Breast epithelium (tissue), 4 donors: ENCODE data around the gene TMEM236. TPM values are rescaled to one million over a fixed set of nuclear protein-coding genes. Genes with fewer than 3 reads are reported as not detected.

ENCODE experiments used
- DNase-seq, 2 donors: peaks; one replicate each; pipeline ENCODE4 v3.0.0-alpha.2; 2019; ENCODE audit warnings: low spot score in 2 of 2
- H3K27ac ChIP-seq, 2 donors: fragments of 200-600 bp; sonication (generic) in 1 of 2; one replicate each; pipeline ENCODE4 v1.5.1; 2016 to 2019; ENCODE audit warnings: mild to moderate bottlenecking in 1 of 2
- H3K27me3 ChIP-seq, 2 donors: fragments of 200-600 bp; sonication (generic) in 1 of 2; one replicate each; pipeline versions ENCODE4 v1.5.1 to v1.6.0; 2017 to 2019; ENCODE audit warnings: control low read depth in 1 of 2, mild to moderate bottlenecking in 1 of 2
- H3K36me3 ChIP-seq: fragments of 200-600 bp; one replicate; pipeline ENCODE4 v1.5.1; 2019
- H3K4me1 ChIP-seq, 2 donors: fragments of 200-600 bp; sonication (generic); one replicate each; pipeline ENCODE4 v1.5.1; 2016 to 2019; ENCODE audit warnings: control low read depth in 1 of 2
- H3K4me3 ChIP-seq, 3 donors: fragments of 200-600 bp; sonication (generic); 1 replicate in 2 of 3; 2 replicates in 1 of 3; pipeline ENCODE4 v1.5.1; 2016 to 2019; ENCODE audit warnings: mild to moderate bottlenecking in 3 of 3, moderate library complexity in 2 of 3
- H3K9me3 ChIP-seq, 2 donors: fragments of 200-600 bp; sonication (generic) in 1 of 2; one replicate each; pipeline ENCODE4 v1.5.1; 2016 to 2019; ENCODE audit warnings: control low read depth in 1 of 2
- POLR2A ChIP-seq: fragments of 450-650 bp; IDR thresholded peaks from one replicate; pipeline ENCODE4 v1.6.1; 2016; ENCODE audit warnings: antibody characterized with exemption, mild to moderate bottlenecking, moderate library complexity
- POLR2AphosphoS5 ChIP-seq, 3 donors: sonication (generic); formaldehyde crosslinking; IDR thresholded peaks; one replicate each; pipeline ENCODE4 v1.6.1; 2017; ENCODE audit warnings: antibody characterized with exemption in 3 of 3
- intact Hi-C: fragments of 100-400 bp; cut with DNase I; formaldehyde crosslinking; loops from one replicate; pipeline ENCODE4 v1.15.1; 2023; ENCODE audit warnings: low total_unique reads
- total RNA-seq, 3 donors: library from RNA; depleted of rRNA; stranded (reverse); fragments of >200 nt; gene quantifications; one replicate each; pipeline ENCODE4 v1.1.0, GENCODE V29; 2016
- TF ChIP-seq, protein P1 (sequence below), 3 donors: fragments of 450-650 bp; IDR thresholded peaks; one replicate each; pipeline ENCODE4 v1.5.1; 2016 to 2017; ENCODE audit warnings: antibody characterized with exemption in 3 of 3, mild to moderate bottlenecking in 3 of 3, moderate library complexity in 3 of 3

TMEM236 gene
- total RNA-seq, 3 donors from 2014 or later: 0.59 to 2.9 (median 0.66) TPM

DNA sequence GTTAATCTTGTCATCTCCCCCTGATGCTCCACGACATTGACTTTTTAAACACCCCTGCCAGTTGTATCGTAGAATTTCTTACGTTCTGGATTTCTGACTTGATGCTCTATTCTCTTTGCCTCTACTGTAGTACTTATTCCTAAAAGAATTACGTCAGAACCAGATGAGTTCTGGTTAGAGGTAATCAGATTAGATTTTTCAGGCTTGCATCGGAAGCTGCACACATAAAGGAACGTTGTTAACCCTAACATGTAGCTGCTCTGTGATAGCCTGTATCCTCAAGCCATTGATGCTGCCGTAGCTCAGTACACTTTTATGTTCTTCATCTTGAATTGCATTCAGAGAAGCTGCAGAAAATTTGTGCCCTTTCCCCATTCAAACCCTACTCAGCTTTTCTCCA lies 26.3 kb upstream of the TMEM236 start:
- Histone ChIP-seq H3K9me3 (no peaks in the 10 kb centered on the region), H3K4me3 (no peak overlapping the region), H3K27me3 (no peaks in the 10 kb centered on the region), H3K36me3 (no peaks in the 10 kb centered on the region), H3K4me1 (no peaks in the 10 kb centered on the region), H3K27ac (no peak overlapping the region)
- no peak for TF ChIP-seq POLR2AphosphoS5 (IDR thresholded peaks at IDR 0.05)
- TF ChIP-seq POLR2A: no peak
- TF ChIP-seq, protein P1, sequence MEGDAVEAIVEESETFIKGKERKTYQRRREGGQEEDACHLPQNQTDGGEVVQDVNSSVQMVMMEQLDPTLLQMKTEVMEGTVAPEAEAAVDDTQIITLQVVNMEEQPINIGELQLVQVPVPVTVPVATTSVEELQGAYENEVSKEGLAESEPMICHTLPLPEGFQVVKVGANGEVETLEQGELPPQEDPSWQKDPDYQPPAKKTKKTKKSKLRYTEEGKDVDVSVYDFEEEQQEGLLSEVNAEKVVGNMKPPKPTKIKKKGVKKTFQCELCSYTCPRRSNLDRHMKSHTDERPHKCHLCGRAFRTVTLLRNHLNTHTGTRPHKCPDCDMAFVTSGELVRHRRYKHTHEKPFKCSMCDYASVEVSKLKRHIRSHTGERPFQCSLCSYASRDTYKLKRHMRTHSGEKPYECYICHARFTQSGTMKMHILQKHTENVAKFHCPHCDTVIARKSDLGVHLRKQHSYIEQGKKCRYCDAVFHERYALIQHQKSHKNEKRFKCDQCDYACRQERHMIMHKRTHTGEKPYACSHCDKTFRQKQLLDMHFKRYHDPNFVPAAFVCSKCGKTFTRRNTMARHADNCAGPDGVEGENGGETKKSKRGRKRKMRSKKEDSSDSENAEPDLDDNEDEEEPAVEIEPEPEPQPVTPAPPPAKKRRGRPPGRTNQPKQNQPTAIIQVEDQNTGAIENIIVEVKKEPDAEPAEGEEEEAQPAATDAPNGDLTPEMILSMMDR (IDR thresholded peaks at IDR 0.05): no peak
- DNase-seq: no peak
- intact Hi-C loops: no loop called here

GRCh38 chr10:17729630-17730029 lies 22.4 kb upstream of the TMEM236 start:
- no peaks in the 10 kb centered on the region for H3K27me3 ChIP-seq
- H3K9me3 ChIP-seq: no peaks in the 10 kb centered on the region
- DNase-seq: no peak
- intact Hi-C loops: loop anchor here (2.0 to 10.0 kb wide), 2 partner anchors 63 to 115 kb away; partner anchors contain the start of gene HACD1
- H3K4me1 ChIP-seq: no peaks in the 10 kb centered on the region
- no peak overlapping the region for H3K4me3 ChIP-seq
- no peaks in the 10 kb centered on the region for H3K36me3 ChIP-seq
- TF ChIP-seq, protein P1 (IDR thresholded peaks at IDR 0.05): no peak
- no peak overlapping the region for H3K27ac ChIP-seq

GRCh38 chr10:17730667-17731066 lies 21.3 kb upstream of the TMEM236 start:
- no peak for DNase-seq
- no peaks in the 10 kb centered on the region for H3K4me1 ChIP-seq
- H3K27ac ChIP-seq: no peak overlapping the region
- H3K36me3 ChIP-seq: no peaks in the 10 kb centered on the region
- intact Hi-C loops: loop anchor here (2.0 to 10.0 kb wide), 2 partner anchors 64 to 116 kb away; partner anchors contain the start of gene HACD1
- H3K27me3 ChIP-seq: no peaks in the 10 kb centered on the region
- H3K4me3 ChIP-seq: no peak overlapping the region
- H3K9me3 ChIP-seq: no peaks in the 10 kb centered on the region
- no peak for TF ChIP-seq POLR2A

- H3K9me3 ChIP-seq: no peaks in the 10 kb centered on the region
- H3K36me3 ChIP-seq: no peaks in the 10 kb centered on the region
- no peaks in the 10 kb centered on the region for H3K4me1 ChIP-seq
- intact Hi-C loops: loop anchor here (2.0 to 10.0 kb wide), 2 partner anchors 65 to 117 kb away; partner anchors contain the start of gene HACD1
- no peak overlapping the region for H3K4me3 ChIP-seq
- H3K27ac ChIP-seq: no peak overlapping the region
- no peak for DNase-seq
- no peak for TF ChIP-seq POLR2A
- TF ChIP-seq, protein P1 (IDR thresholded peaks at IDR 0.05): no peak
- TF ChIP-seq POLR2AphosphoS5 (IDR thresholded peaks at IDR 0.05): no peak
- H3K27me3 ChIP-seq: no peaks in the 10 kb centered on the region
These were observed 20.5 kb upstream of the TMEM236 start for GRCh38 chr10:17731331-17732020.

- H3K27me3 ChIP-seq: no peaks in the 10 kb centered on the region
- TF ChIP-seq POLR2AphosphoS5 (IDR thresholded peaks at IDR 0.05) (no peak), POLR2A (no peak)
- TF ChIP-seq, protein P1 (IDR thresholded peaks at IDR 0.05): no peak
- no peak for DNase-seq
- H3K36me3 ChIP-seq: no peaks in the 10 kb centered on the region
- no peaks in the 10 kb centered on the region for H3K9me3 ChIP-seq
- no peaks in the 10 kb centered on the region for H3K4me1 ChIP-seq
- no peak overlapping the region for H3K4me3 ChIP-seq
- H3K27ac ChIP-seq: no peak overlapping the region
- intact Hi-C loops: loop anchor here (10.0 kb wide), 1 partner anchor 119 kb away; the partner anchor contains the start of gene HACD1
These were observed 18.4 kb upstream of the TMEM236 start for GRCh38 chr10:17733620-17734019.
